SK-N-SH treated with all-trans-retinoic acid at 6 μM for 48 hours (cell line): ENCODE results near the gene TJP3.

ENCODE experiments used
- ISL1 ChIP-seq: fragments of 250-450 bp; sonication (Bioruptor Pico); IDR thresholded peaks from 2 replicates; pipeline ENCODE4 v2.1.2; 2022; ENCODE audit warnings: mild to moderate bottlenecking, moderate library complexity
- OSR1 ChIP-seq: fragments of 250-450 bp; sonication (Bioruptor Pico); IDR thresholded peaks from 2 replicates; pipeline ENCODE4 v1.8.0; 2022; ENCODE audit warnings: moderate library complexity, mild to moderate bottlenecking, inconsistent platforms
- PPARA ChIP-seq: fragments of 250-450 bp; sonication (Bioruptor Pico); IDR thresholded peaks from 2 replicates; pipeline ENCODE4 v1.5.0; 2020; ENCODE audit warnings: mild to moderate bottlenecking, borderline replicate concordance
- TOX ChIP-seq: fragments of 250-450 bp; sonication (Bioruptor Pico); IDR thresholded peaks from 2 replicates; pipeline ENCODE4 v1.8.0; 2021; ENCODE audit warnings: mild to moderate bottlenecking, moderate library complexity, borderline replicate concordance
- ZFP30 ChIP-seq: fragments of 450-650 bp; formaldehyde crosslinking; IDR thresholded peaks from 2 replicates; pipeline ENCODE4 v1.5.0; 2022; ENCODE audit warnings: mild to moderate bottlenecking, moderate library complexity
- ZNF8 ChIP-seq: fragments of 450-650 bp; formaldehyde crosslinking; IDR thresholded peaks from 2 replicates; pipeline ENCODE4 v1.5.0; 2020; ENCODE audit warnings: mild to moderate bottlenecking, moderate library complexity

TJP3 gene

DNA sequence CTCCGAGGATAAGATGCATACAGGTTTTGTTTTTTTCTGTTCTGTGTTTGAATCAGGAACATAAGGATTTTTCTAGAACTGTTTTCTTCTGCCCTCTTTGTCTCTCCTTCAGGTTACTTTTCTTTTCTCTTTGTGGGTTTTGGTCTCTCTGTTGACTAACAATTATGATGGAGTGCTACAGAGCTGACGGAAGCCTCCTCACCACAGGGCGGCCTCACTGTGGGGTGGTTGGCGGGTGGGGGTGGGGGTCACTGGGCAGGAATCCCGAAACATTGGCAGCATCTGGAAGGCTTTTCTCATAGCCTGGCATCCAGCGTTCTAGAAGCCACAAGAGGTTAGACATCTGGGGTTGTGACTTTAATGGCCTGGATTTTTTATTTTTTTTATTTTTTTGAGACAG lies 90.0 kb downstream of the TJP3 start (continued):
- TF ChIP-seq ISL1 (CRISPR knock-in tag) (no peak), OSR1 (CRISPR knock-in tag) (no peak), TOX (CRISPR knock-in tag) (no peak), PPARA (CRISPR knock-in tag) (no peak), ZFP30 (CRISPR knock-in tag) (no peak), ZNF8 (no peak)
